Measurements from ENCODE around the gene OGDHL.

OGDHL gene

GRCh38 chr10:49752584-49752983 lies 9.5 kb downstream of the OGDHL start:
- no peaks in the 10 kb centered on the region for H3K36me3 ChIP-seq (replicated peaks; ENCODE audit: low read depth, low read length)
- TF ChIP-seq EZH2phosphoT487 (IDR thresholded peaks at IDR 0.05; ENCODE audit: low read depth) (no peak), CTCF (IDR thresholded peaks at IDR 0.05; ENCODE audit: low read depth, low read length) (no peak)

GRCh38 chr10:49751636-49752510 lies 10.2 kb downstream of the OGDHL start:
- H3K4me2 ChIP-seq (ENCODE audit: low read length) = no peak overlapping the region
- H2AFZ ChIP-seq (ENCODE audit: low read depth, low read length) = no peak overlapping the region
- TF ChIP-seq EZH2phosphoT487 (IDR thresholded peaks at IDR 0.05; ENCODE audit: low read depth) (no peak), CTCF (IDR thresholded peaks at IDR 0.05; ENCODE audit: low read depth, low read length) (no peak)
- no peaks in the 10 kb centered on the region for H3K27me3 ChIP-seq (ENCODE audit: low read depth, low read length)
- H3K4me1 ChIP-seq (ENCODE audit: low read length) = no peaks in the 10 kb centered on the region
- no peaks in the 10 kb centered on the region for H3K36me3 ChIP-seq (replicated peaks; ENCODE audit: low read depth, low read length)
- H3K79me2 ChIP-seq (ENCODE audit: low read length) = no peaks in the 10 kb centered on the region
- H3K9ac ChIP-seq (ENCODE audit: low read length) = no peak overlapping the region
- no peak overlapping the region for H3K4me3 ChIP-seq (ENCODE audit: low read length)
- H4K20me1 ChIP-seq (ENCODE audit: insufficient read depth, low read length) = no peaks in the 10 kb centered on the region
- H3K27ac ChIP-seq (ENCODE audit: low read length) = no peak overlapping the region
- no peaks in the 10 kb centered on the region for H3K9me3 ChIP-seq (ENCODE audit: insufficient read depth, low read length)

More at GRCh38 chr10:49752584-49752983, 9.5 kb downstream of the OGDHL start:
- H3K27ac ChIP-seq (ENCODE audit: low read length) = no peak overlapping the region
- no peak overlapping the region for H2AFZ ChIP-seq (ENCODE audit: low read depth, low read length)
- H3K9me3 ChIP-seq (ENCODE audit: insufficient read depth, low read length) = no peaks in the 10 kb centered on the region
- H3K79me2 ChIP-seq (ENCODE audit: low read length) = no peaks in the 10 kb centered on the region
- H3K4me2 ChIP-seq (ENCODE audit: low read length) = no peak overlapping the region
- no peaks in the 10 kb centered on the region for H3K27me3 ChIP-seq (ENCODE audit: low read depth, low read length)
- no peaks in the 10 kb centered on the region for H3K4me1 ChIP-seq (ENCODE audit: low read length)
- no peak overlapping the region for H3K4me3 ChIP-seq (ENCODE audit: low read length)
- H4K20me1 ChIP-seq (ENCODE audit: insufficient read depth, low read length) = no peaks in the 10 kb centered on the region
- H3K9ac ChIP-seq (ENCODE audit: low read length) = no peak overlapping the region

GRCh38 chr10:49751216-49751615 lies 10.9 kb downstream of the OGDHL start:
- Histone ChIP-seq H3K79me2 (ENCODE audit: low read length) (no peaks in the 10 kb centered on the region), H3K4me1 (ENCODE audit: low read length) (no peaks in the 10 kb centered on the region), H2AFZ (ENCODE audit: low read depth, low read length) (no peak overlapping the region), H3K27ac (ENCODE audit: low read length) (no peak overlapping the region), H3K9me3 (ENCODE audit: insufficient read depth, low read length) (no peaks in the 10 kb centered on the region), H3K27me3 (ENCODE audit: low read depth, low read length) (no peaks in the 10 kb centered on the region), H4K20me1 (ENCODE audit: insufficient read depth, low read length) (no peaks in the 10 kb centered on the region), H3K4me2 (ENCODE audit: low read length) (no peak overlapping the region), H3K4me3 (ENCODE audit: low read length) (no peak overlapping the region), H3K36me3 (replicated peaks; ENCODE audit: low read depth, low read length) (no peaks in the 10 kb centered on the region), H3K9ac (ENCODE audit: low read length) (no peak overlapping the region)
- TF ChIP-seq CTCF (IDR thresholded peaks at IDR 0.05; ENCODE audit: low read depth, low read length) (no peak), EZH2phosphoT487 (IDR thresholded peaks at IDR 0.05; ENCODE audit: low read depth) (no peak)

GRCh38 chr10:49750546-49750945 lies 11.6 kb downstream of the OGDHL start:
- Histone ChIP-seq H2AFZ (ENCODE audit: low read depth, low read length) (no peak overlapping the region), H3K4me1 (ENCODE audit: low read length) (no peaks in the 10 kb centered on the region), H3K9ac (ENCODE audit: low read length) (no peak overlapping the region), H3K79me2 (ENCODE audit: low read length) (no peaks in the 10 kb centered on the region), H3K4me3 (ENCODE audit: low read length) (no peak overlapping the region), H3K9me3 (ENCODE audit: insufficient read depth, low read length) (no peaks in the 10 kb centered on the region), H4K20me1 (ENCODE audit: insufficient read depth, low read length) (no peaks in the 10 kb centered on the region), H3K27ac (ENCODE audit: low read length) (no peak overlapping the region), H3K36me3 (replicated peaks; ENCODE audit: low read depth, low read length) (no peaks in the 10 kb centered on the region), H3K4me2 (ENCODE audit: low read length) (no peak overlapping the region), H3K27me3 (ENCODE audit: low read depth, low read length) (no peaks in the 10 kb centered on the region)
- no peak for TF ChIP-seq CTCF (IDR thresholded peaks at IDR 0.05; ENCODE audit: low read depth, low read length)
- no peak for TF ChIP-seq EZH2phosphoT487 (IDR thresholded peaks at IDR 0.05; ENCODE audit: low read depth)

Data from OCI-LY3 (cell line).